HG03108 (cell line): ENCODE data around the gene STX10.
A peak's percentile ranks its signal among the peaks of the same experiment; 100 is the strongest.
"Not testable (repeated sequence)": the region's sequence is repeated elsewhere in the genome, so short reads cannot be mapped to it uniquely, and the experiment has no call there.

ENCODE experiments used
- ATAC-seq: cut with Tn5 transposase; IDR thresholded peaks from one replicate; pipeline ENCODE4 v1.9.1; 2021; ENCODE audit warnings: moderate library complexity; ENCODE audit not compliant: unreplicated experiment

STX10 gene

DNA sequence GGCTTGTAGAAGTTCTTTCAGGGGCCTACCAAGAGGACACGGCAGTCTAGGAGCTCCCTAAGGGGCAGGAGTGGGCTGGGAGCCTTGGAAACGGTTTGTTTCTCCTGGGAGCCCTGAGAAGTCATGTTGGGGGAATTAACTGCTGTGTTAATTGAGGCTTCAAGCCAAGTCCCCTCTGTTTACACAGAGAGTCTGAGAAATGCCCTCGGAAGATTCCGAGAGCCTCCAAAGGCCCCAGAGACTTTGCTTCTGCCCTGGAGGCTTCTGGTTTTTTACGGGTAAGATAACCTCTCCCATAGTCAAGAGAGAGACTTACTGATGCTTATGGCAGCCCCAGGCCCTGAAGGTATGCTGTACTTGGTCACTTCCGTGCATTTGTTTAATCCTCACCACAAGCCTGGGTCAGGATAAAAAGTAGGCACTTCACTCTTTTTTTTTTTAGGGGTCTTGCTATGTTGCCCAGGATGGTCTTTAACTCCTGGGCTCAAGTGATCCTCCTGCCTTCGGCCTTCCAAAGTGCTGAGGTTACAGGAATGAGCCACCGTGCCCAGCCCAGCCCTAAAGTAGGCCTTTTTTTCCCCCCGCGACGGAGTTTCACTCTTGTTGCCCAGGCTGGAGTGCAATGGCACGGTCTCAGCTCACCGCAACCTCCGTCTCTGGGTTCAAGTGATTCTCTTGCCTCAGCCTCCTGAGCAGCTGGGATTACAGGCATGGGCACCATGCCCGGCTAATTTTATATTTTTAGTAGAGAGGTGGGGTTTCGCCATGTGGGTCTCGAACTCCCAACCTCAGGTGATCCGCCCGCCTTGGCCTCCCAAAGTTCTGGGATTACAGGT lies 15.2 kb upstream of the STX10 start:
- no peak for ATAC-seq

DNA sequence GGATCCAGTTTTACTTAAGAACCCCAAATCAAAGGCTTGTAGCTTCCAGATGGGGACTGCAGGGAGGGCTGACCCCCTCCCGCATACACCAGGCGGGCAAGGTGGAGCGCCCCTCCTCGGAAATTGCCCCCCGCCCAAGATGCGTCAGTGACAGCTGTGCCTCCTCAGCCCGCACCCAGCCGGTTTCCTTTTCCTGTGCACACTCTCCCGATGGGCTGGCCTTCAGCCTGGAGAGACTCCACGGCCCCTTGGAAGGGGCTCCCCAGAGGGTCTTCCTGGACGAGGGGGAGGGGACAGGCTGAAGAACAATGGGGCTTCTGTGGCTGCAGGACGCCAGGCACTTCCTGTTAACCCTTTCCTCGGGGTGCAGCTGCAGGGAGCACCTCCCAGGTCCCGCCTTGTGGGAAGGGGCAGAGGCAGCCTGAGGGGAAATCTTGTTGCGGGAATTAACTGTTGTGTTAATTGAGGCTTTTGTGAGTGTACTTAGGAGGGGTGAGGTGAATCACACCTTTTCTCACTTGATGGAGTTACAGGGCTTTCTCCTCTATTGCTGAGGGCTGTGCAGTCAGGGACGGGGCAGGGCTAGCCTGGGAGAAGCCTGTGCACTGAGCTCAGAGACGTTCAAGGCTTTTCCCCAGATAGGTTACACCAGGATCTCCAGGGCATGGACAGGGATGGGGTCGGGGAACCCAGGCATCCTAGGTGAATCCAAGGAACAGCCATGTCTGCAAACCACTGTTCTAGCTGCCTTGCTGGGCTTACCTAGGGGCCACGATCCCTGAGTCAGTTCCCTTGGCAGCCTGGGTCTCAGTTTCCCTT lies 14.4 kb upstream of the STX10 start:
- no peak for ATAC-seq

DNA sequence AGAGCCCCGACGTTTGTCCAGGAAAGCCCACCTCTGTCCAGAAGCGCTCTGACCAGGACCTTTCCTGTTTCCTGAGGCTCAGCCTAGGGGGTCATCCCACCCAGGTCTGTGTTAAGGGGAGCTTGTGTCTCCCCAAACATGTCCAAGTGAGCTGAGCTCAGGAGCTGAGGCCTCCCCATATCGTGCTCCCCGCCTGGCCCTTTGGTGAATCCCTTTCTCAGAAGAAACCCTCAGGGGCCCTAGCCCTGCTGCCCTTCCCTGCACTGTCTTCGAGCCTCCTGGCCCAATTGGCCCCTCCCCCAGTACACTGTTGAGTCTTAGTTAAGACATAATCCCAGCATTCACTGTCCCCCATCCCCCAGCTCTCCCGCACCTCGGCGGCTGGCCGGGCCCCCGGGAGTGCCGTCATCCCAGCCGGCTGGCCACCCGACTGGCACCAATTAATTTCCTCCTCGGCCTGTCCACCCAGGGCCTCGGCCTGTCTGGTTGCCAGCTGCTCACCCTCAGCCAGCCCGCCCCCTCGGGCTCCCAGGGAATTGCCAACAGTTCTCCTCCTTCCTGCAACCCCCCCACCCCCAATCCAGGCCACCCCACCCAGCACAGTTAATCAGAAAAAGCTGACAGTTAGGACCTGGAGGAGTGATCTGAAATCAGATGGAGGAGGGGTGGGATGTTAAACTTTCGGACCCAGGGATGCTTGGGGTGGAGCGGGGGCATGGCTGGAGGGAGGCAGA lies 13.6 kb upstream of the STX10 start:
- ATAC-seq = no peak

DNA sequence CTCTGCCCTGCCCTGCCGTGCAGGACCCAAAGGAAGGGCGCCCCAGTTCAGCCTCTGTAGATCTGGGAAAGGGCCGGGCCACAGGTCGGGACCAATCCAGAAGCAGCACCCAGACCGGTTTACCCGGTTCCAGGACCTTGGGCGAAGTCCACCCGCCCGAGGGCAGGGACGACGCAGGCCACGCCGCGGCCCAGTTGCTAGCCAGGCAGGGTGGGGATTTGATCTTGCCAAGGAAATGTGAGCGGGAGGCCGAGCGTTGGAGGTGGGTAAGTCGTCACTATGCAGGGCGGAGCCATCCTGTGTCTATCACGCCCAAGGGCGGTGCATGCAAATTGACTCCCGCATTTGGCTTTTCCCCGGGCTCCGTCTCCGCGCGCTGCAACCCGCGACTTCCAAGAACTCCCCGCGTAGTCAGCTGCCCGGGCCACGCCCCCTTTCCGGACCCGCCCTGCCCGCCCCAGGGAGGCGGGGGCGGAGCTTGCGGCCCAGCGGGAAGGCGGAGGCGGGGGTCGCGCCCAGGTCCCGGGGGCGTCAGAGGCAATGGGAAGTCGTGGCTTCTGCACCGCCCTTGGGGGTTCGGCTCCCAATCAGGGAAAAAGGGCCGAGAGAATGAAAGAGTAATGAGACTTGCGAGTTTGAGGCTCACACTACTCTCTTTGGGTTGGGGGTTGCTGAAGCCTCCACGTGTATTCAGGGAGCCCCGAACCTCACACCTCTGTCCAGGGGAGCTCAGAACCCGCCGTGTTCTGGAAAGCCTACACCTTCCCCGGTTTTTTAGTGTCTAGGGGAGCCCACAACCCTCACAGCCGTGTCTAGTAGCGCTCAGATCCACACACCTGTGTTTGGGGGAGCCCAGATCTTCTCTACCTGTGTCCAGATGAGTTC lies 12.8 kb upstream of the STX10 start:
- peak; percentile 45 for ATAC-seq

DNA sequence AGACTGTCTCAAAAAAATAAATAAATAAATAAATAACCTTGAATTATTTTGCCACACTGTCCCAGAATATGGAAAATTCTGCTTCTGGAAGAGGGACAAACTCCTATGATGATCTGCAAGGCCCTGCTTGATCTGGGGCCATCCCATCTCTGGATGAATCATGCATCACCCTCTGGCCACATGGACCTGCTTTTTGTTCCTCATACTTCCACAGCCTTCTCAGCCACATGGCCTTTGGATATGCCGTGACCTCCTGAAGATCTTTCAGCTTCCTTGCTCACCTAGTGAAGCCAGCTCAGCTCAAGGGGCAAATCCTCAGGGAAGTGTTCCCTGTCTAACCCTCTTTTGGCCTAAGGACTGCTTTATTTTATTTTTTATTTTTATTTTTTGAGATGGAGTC lies 10.4 kb upstream of the STX10 start:
- no peak for ATAC-seq

DNA sequence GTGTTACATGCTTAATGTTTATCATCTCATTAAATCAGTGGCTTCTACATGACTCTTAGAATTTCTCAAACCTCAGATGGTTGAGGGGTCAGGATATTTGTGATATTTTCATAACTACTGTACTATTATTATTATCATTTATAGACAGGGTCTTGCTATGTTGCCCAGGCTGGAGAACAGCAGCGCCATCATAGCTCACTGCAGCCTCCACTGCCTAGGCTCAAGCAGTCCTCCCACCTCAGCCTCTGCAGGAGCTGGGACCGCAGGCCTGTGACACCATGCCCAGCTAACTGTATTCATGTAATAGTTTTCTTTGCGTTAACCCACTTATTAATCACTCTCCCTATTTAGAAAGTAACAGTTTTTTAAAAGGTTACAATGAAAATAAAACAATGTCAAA lies 9.5 kb upstream of the STX10 start:
- ATAC-seq = no peak

DNA sequence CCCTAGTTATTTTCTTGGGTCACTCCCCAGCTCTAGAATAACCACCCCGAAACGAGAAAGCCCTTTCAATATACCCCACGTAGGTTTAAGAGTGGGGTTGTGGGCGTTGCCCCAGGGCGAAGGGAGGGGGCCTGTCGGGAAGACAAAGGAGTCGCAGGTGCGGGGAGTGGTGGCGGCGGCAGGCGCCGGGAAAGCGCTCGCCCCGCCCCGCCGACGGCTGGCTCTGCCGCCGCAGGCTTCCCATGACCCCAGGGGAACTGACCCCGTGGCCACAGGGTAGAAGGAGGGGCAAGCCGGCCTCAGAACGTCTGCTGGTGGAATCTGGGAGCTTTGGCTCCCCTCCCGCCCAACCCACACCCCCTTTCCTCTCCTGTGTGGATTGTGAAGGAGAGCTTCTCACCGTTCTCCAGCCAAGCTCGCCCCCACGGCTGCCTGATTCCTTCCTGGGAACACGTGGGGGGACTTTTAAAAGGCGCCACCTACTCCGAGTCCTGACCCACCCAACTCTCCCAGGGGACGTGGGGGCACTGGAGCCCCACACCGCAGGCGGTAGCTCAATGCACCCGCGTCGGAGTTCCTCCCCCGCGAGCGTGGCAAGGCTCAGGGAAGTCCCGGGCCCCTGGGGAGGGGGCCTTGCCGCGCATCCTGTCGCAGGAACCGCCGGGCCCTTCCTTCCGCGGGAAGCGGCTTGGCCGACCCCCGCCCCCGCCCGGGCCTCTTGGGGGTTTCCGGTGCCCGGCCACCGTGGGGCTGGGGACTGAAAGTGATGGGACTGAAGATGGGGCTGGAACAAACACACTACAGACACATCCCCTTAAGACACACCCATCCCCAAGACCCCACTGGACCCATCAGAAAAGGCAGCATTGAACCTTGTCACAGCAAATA lies 5.5 kb upstream of the STX10 start:
- no peak for ATAC-seq

DNA sequence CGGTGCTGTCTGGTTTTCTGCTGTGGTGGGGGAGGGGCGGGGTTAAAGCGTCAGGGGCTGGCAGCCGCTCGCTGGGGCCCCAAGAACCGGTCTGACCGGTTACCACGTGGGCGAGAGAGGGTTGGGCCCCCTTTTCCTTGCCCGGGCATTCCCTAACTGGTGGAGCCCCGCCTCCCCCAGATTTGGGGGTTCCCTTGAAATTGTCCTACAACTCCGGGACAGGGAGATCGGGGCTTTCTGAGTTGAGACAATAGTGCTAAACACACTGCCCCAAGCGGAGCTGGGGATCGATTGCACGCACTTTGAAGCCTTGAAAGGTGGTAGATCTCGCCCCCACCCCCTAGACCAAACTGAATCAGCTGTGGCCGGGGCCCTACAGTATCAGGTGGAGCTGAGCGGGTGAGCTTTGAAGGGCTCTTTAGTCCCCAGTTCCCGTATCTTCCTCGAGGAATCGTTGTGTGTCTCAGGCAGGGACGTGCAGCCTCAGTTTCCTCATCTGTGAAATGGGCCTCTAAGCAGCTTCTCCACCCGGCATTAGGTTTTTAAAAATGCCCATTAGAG lies 4.8 kb upstream of the STX10 start:
- no peak for ATAC-seq

DNA sequence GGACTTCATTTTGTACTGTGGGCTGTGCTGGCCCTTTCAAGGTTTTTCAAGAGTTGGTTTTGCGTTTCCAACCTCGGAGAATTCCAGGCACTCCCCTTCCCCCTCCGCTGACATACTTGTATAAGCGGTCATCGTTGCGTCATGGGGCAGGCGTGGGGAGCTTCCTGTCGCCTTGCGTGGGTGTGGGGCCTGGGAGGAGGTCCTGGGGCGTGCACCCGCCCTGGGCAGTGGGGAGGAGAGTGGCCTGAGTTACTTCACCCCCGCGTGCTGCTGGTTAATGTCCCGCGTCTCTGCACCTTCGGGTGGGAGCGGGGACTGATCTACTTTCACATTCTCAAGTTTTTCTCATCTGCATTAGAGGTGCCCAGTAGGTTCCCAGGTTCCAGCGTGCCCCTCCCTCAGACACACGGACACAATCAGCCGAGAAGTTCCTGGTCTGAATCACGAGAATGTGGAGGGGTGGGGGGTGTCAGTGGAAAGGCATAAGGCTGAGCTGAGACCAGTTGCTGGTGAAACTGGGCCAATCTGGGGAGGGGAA lies 4.1 kb upstream of the STX10 start:
- no peak for ATAC-seq

DNA sequence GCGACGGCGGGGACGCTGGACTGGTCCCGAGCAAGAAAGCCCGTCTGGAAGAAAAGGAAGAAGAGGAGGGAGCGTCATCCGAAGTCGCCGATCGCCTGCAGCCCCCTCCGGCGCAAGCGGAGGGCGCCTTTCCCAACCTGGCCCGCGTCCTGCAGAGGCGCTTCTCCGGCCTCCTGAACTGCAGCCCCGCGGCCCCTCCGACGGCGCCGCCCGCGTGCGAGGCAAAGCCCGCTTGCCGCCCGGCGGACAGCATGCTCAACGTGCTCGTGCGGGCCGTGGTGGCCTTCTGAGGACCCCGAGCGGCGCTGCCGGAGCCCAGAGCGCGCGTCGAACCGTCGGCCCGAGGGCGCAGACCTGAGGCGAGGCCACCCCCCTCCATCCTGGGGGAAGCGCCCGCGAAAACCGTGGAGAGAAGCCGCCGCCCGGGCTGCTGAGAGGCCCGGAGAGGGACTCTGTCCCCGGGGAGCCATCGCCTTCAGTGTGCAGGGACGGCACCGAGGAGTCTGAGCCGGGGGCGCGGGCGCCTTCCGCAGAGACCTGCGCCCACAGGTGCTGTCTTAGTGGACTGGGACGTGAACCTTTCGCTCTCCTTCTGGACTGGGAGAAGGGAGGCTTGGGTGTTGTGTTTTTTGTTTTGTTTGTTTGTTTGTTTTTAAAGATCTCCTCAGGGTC lies 3.5 kb upstream of the STX10 start:
- ATAC-seq = no peak

DNA sequence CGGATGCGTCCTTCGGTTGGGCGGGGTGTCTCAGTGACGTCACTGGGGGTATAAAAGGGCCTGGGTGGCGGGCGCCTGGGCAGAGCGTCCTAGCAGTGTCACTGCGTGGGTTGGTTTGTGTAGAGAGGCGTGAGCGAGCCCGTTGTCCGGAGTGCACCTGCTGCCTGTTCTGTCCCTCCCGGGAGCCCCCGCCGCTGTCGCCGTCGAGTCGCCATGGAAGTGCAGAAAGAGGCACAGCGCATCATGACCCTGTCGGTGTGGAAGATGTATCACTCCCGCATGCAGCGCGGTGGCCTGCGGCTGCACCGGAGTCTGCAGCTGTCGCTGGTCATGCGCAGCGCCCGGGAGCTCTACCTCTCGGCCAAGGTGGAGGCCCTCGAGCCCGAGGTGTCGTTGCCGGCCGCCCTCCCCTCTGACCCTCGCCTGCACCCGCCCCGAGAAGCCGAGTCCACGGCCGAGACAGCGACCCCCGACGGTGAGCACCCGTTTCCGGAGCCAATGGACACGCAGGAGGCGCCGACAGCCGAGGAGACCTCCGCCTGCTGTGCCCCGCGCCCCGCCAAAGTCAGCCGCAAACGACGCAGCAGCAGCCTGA lies 2.9 kb upstream of the STX10 start:
- ATAC-seq = peak; percentile 20

DNA sequence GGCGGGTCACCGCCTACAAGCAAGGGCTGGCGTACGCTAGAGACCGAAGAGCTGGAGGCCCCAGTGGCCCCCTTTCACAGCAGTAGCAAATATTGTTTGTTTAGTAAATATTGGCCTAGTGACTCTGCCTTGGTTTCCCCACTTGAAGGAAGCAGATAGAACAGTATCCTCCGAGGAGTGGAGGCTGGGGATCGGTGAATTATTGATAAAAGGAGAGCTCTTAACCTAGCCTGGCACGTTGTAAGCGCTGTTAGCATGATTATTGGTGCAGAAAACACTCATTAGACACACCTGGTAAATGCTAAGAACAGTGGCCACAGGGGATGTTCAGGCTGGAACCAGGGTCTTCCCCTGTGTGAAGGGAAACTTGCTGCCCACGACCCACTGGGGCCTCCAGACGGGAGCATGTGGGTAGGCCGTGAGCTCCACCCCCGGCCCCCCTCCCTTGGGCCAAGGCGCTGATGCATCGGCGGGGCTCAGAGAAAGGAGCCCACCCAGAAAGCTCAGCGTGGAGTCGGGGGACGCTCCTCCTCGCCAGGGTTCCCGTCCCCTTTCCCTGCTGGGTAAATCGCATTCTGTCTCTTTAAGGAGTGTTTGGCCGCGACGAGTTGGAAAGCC lies 2.3 kb upstream of the STX10 start:
- peak; percentile 6 for ATAC-seq

DNA sequence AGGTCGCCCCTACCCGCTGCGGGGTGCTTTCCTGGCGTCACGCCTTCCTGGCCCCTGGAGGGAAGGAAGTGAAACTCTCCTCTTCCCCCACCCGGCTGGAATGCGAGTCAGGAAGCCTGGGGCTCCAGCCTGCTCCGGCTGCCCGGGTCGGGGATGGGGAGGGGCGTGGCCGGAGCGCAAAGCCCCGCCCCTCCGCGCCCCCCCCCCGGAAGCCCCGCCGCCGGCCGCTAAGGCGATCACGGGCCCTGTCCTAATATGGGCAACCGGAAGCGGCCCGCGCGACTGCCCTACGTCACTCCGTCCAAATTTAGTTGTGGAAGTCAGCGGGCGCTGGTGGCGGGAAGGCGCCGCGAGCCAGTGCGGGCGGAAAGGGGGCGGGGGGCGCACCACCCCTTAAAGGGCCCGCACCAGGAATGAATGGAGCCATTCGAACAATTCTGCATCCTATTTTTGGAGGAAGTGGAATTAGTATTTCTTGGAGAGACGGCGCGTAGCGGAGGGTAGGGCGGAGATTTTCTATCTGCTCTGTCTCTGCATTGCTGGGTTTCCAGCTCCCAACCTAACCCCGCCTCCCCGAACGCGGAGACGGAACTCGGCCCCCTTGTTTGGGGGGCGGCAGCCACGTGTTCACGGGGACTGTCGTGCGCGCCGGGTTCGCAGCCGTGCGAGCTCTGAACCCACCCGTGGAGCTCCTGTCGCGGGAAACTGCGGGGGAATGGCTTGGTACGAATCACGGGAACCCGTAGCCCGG lies 1.6 kb upstream of the STX10 start:
- ATAC-seq = peak; percentile 31

DNA sequence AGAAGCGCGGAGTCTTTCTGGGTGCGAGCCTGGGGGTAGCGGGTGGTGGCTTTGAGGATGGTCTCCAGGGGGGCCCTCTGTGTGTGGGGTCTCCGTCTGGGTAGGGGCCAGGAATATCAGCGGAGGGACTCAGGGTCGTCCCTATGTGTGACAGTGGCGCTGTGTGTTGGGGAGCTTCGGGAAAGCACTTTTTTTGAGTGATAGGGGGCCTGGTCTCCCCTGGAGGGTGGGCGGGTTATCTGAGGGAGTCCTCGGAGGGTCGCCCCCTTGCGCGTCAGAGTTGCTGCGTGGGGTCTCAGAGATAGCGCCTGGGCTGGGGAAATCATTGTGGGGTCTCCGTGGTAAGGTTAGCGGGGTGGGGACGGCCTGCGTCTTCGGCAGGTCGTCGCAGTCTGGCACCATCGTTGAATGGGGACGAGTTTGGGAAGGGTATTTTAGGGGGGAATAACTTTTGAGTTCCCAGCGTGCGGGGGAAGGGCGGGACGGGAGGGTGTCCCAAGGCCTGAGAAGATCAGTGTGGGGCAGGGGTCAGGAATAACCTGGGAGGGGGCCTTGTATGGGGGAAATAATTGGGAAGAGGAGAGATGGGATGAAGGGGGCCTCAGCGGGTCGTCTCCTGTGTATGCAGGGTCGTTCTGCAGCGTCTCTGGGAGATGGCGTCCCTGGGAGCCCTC lies 893 bp upstream of the STX10 start:
- no peak for ATAC-seq

DNA sequence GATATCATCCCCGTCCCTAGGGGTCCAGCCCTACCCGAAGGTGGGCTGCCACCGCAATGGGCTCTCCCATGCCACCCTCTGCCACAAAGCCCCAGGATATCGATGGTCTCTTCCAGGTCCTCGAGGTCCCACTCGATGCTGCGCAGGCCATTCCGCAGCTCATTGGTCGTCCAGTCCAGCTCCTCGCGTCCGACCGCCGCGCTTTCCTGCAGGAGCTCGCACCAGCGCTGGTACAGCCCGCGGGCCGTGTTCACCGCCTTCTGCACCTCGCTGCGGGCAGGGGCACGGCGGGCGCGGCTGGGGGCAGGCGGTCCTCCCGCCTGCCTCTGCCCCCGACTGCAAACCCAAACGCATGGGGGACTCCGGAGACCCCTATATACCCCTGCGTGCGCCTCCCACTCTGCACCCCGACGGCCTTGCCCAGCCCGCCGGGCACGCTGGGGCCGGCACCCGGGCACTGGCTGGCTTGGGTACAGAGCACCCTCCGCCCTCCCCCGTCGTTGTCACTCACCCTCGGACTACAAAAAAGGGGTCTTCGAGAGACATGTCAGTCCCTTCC lies 468 bp downstream of the STX10 start:
- no peak for ATAC-seq

DNA sequence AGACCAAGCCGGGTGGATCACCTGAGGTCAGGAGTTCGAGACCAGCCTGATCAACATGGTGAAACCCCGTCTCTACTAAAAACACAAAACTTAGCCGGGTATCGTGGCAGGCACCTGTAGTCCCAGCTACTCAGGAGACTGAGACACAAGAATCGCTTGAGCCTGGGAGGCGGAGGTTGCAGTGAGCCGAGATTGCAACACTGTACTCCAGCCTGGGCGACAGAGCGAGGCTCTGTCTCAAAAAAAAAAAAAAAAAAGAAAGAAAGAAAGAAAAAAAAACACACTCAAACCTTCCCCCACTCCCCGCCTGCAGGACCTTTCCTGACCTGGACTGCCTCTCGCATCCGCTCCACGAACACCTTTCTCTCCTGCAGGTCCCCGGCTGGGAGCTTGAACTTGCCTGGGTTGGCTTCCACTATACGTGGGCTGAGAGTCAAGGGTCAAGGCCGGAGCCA lies 975 bp downstream of the STX10 start:
- not testable (repeated sequence) for ATAC-seq
